Vagina (tissue), 2 donors: ENCODE measurements around the gene COPA. TPM values are rescaled to one million over a fixed set of nuclear protein-coding genes. Genes with fewer than 3 reads are reported as not detected.

Experiments used
- DNase-seq, 2 donors: peaks; one replicate each; pipeline ENCODE4 v3.0.0-alpha.2; 2017; ENCODE audit errors: extremely low spot score in 2 of 2
- H3K27ac ChIP-seq: fragments of 200-600 bp; sonication (generic); one replicate; pipeline ENCODE4 v1.5.1; 2019
- H3K27me3 ChIP-seq: fragments of 200-600 bp; sonication (generic); one replicate; pipeline ENCODE4 v1.5.1; 2019
- H3K36me3 ChIP-seq, 2 donors: fragments of 200-600 bp; sonication (generic); one replicate each; pipeline ENCODE4 v1.5.1; 2017 to 2019
- H3K4me1 ChIP-seq: fragments of 200-600 bp; sonication (generic); one replicate; pipeline ENCODE4 v1.5.1; 2019
- H3K4me3 ChIP-seq, 2 donors: fragments of 200-600 bp; sonication (generic); 1 replicate in 1 of 2; 2 replicates in 1 of 2; pipeline ENCODE4 v1.5.1; 2016 to 2019
- H3K9me3 ChIP-seq: fragments of 200-600 bp; sonication (generic); one replicate; pipeline ENCODE4 v1.5.1; 2019
- POLR2A ChIP-seq, 2 donors: fragments of 450-650 bp; IDR thresholded peaks; one replicate each; pipeline ENCODE4 v1.6.1; 2017; ENCODE audit warnings: antibody characterized with exemption in 2 of 2, mild to moderate bottlenecking in 2 of 2, moderate library complexity in 2 of 2
- POLR2AphosphoS5 ChIP-seq, 2 donors: sonication (generic); formaldehyde crosslinking; IDR thresholded peaks; one replicate each; pipeline ENCODE4 v1.9.0; 2017; ENCODE audit warnings: antibody characterized with exemption in 2 of 2, mild to moderate bottlenecking in 2 of 2, low read depth in 1 of 2; ENCODE audit not compliant: insufficient read depth in 1 of 2
- intact Hi-C: fragments of 100-400 bp; cut with DNase I; formaldehyde crosslinking; loops from one replicate; pipeline ENCODE4 v1.15.1; 2023
- total RNA-seq: library from RNA; depleted of rRNA; stranded (reverse); fragments of >200 nt; gene quantifications from one replicate; pipeline ENCODE4 v1.2.3, GENCODE V29; 2016
- TF ChIP-seq, protein P1 (sequence below), 3 experiments: fragments of 450-650 bp in 2 of 3; fragments of 200-600 bp in 1 of 3; sonication (generic) in 1 of 3; IDR thresholded peaks; one replicate each; pipeline ENCODE4 v1.5.1; 2017 to 2019; ENCODE audit warnings: antibody characterized with exemption in 3 of 3, mild to moderate bottlenecking in 2 of 3, moderate library complexity in 2 of 3

Gene COPA
- total RNA-seq, 1 donor from 2014 or later: 106 TPM

DNA sequence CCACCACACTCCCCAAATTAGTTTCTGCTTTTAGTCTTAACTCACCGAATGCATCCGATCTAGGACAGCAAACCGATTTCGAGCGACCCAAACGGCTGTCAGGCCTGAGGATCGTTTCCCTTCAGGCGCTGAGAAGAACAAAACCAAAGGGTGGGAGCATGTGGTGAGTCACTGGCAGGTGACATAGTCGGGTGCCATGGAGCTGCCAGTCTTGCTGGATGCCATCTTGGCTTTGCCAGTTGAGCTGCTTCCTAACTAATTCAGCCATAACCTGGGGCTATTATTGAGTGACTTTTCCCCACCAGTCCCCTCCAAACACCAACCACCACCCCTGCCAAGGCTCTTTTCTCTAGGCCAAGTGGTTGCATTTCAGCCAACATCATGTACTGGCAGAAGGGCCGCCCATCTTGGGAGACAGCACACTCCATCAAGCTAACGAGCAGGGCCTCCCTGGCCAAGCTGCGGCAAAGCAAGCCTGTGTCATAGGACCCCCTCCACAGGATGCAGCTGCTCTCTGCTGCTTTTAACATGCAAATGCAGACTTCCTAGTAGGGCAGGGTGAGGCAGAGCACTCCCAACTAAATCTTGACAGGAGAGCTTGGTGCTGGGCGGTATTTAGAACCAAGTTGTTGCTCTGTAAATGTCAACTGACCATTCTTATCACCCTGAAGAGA, 35.8 kb downstream of the COPA start:
- H3K27me3 ChIP-seq: no peaks in the 10 kb centered on the region
- intact Hi-C loops: no loop called here
- H3K4me1 ChIP-seq: no peaks in the 10 kb centered on the region
- peaks cover 7 to 94% of the 10 kb centered on the region in 2 donors for H3K36me3 ChIP-seq
- no peaks in the 10 kb centered on the region for H3K9me3 ChIP-seq
- no peak overlapping the region for H3K4me3 ChIP-seq
- DNase-seq: no peak
- TF ChIP-seq POLR2A (IDR thresholded peaks at IDR 0.05) (no peak), POLR2AphosphoS5 (IDR thresholded peaks at IDR 0.05; ENCODE audit: insufficient read depth in 1 of 2, low read depth in 1 of 2) (no peak)
- TF ChIP-seq, protein P1, sequence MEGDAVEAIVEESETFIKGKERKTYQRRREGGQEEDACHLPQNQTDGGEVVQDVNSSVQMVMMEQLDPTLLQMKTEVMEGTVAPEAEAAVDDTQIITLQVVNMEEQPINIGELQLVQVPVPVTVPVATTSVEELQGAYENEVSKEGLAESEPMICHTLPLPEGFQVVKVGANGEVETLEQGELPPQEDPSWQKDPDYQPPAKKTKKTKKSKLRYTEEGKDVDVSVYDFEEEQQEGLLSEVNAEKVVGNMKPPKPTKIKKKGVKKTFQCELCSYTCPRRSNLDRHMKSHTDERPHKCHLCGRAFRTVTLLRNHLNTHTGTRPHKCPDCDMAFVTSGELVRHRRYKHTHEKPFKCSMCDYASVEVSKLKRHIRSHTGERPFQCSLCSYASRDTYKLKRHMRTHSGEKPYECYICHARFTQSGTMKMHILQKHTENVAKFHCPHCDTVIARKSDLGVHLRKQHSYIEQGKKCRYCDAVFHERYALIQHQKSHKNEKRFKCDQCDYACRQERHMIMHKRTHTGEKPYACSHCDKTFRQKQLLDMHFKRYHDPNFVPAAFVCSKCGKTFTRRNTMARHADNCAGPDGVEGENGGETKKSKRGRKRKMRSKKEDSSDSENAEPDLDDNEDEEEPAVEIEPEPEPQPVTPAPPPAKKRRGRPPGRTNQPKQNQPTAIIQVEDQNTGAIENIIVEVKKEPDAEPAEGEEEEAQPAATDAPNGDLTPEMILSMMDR (IDR thresholded peaks at IDR 0.05): no peak
- no peak overlapping the region for H3K27ac ChIP-seq

DNA sequence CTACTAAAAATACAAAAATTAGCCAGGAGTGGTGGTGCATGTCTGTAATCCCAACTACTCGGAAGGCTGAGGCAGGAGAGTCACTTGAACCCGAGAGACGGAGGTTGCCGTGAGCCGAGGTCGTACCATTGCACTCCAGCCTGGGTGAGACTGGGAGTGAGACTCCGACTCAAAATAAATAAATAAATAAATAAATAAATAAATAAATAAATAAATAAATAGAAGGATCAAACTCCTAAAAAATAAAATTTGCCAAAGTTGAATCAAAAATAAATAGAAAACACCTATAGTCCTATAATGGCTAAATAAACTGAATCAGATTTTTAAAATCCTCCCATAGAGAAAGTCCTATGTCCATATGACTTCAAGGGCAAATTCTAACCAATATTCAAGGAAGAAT, 42.9 kb downstream of the COPA start:
- no peak overlapping the region for H3K4me3 ChIP-seq
- no peaks in the 10 kb centered on the region for H3K4me1 ChIP-seq
- intact Hi-C loops: no loop called here
- TF ChIP-seq POLR2AphosphoS5 (IDR thresholded peaks at IDR 0.05; ENCODE audit: insufficient read depth in 1 of 2, low read depth in 1 of 2) (no peak), POLR2A (IDR thresholded peaks at IDR 0.05) (no peak)
- TF ChIP-seq, protein P1 (IDR thresholded peaks at IDR 0.05): no peak
- H3K9me3 ChIP-seq: no peaks in the 10 kb centered on the region
- H3K27me3 ChIP-seq: no peaks in the 10 kb centered on the region
- H3K36me3 ChIP-seq: peaks cover 0 to 81% of the 10 kb centered on the region in 2 donors
- no peak for DNase-seq
- H3K27ac ChIP-seq: no peak overlapping the region

DNA sequence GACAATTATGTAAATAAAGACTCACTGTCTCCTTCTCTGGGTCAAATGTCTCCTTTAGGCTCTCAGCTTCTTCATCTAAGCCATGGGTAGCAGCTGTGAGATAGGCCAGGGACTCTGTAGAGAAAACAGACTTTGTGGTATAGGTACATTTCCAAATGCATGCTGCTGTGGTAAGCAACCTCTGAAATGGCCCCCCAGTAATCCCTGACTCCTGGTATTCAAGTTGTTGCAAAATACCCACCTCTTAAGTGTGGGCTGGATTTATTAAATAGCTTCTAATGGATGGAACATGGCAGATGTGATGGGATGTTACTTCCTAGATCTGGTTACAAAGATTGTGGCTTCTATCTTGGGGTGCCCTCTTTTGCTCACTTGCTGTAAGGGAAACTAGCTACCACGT, 47.0 kb downstream of the COPA start:
- H3K36me3 ChIP-seq: peaks cover 0 to 90% of the 10 kb centered on the region in 2 donors
- H3K27ac ChIP-seq: no peak overlapping the region
- no peaks in the 10 kb centered on the region for H3K27me3 ChIP-seq
- H3K4me3 ChIP-seq: no peak overlapping the region
- no peaks in the 10 kb centered on the region for H3K4me1 ChIP-seq
- no peak for DNase-seq
- intact Hi-C loops: no loop called here
- TF ChIP-seq, protein P1 (IDR thresholded peaks at IDR 0.05): no peak
- no peak for TF ChIP-seq POLR2AphosphoS5 (IDR thresholded peaks at IDR 0.05; ENCODE audit: insufficient read depth in 1 of 2, low read depth in 1 of 2)
- no peak for TF ChIP-seq POLR2A (IDR thresholded peaks at IDR 0.05)
- no peaks in the 10 kb centered on the region for H3K9me3 ChIP-seq

DNA sequence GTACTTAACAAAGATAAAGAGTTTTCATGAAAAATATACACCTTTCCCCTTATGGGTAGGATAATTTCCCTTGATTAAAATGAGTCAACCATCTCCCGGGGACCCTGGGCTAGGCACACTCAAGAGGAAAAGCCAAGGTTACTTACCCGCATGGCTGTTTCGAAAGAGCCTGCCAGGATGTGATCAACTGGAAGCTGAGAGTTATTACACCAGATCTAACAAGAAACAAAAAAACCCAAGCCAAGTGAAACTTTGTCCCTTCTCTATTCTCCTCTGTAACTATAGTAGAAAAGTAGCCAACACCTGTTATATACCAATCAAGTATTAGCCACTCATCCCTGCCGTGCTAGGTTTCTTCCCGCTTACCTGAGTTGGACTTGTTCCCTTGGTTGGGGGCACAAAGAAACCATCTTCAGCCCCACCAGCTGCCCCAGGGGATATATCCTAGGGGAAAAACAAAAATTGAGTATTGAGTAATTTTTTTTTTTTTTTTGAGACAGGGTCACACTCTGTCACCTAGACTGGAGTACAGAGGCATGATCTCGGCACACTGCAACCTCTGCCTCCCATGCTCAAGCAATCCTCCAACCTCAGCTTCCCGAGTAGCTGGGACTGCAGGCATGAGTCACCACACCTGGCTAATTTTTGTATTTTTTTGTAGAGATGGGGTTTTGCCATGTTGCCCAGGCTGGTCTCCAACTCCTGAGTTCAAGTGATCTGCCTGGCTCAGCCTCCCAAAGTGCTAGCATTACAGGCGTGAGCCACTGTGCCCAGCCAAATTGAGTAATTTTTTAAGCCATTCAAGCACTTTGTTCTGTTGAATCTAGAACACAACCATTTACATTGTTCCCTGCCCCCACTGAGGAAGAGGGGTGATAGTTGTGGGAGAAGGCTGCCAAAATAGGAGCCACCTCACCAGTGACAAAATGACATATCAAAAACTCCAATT, 49.8 kb downstream of the COPA start:
- Histone ChIP-seq H3K4me3 (no peak overlapping the region), H3K4me1 (no peaks in the 10 kb centered on the region), H3K27ac (no peak overlapping the region), H3K27me3 (no peaks in the 10 kb centered on the region), H3K9me3 (no peaks in the 10 kb centered on the region), H3K36me3 (peaks cover 0 to 97% of the 10 kb centered on the region in 2 donors)
- intact Hi-C loops: loop anchor here (5.0 kb wide), 1 partner anchor 101 kb away; the partner anchor contains the start of gene CASQ1
- no peak for DNase-seq
- TF ChIP-seq POLR2AphosphoS5 (IDR thresholded peaks at IDR 0.05; ENCODE audit: insufficient read depth in 1 of 2, low read depth in 1 of 2) (no peak), POLR2A (IDR thresholded peaks at IDR 0.05) (no peak)
- TF ChIP-seq, protein P1 (IDR thresholded peaks at IDR 0.05): no peak
